Kidney tubule cell (primary cell): ENCODE data around the gene CSF3.

Source experiments
- DNase-seq: peaks from one replicate; pipeline ENCODE4 v3.0.0-alpha.2; 2018; ENCODE audit warnings: low spot score

Gene CSF3

DNA sequence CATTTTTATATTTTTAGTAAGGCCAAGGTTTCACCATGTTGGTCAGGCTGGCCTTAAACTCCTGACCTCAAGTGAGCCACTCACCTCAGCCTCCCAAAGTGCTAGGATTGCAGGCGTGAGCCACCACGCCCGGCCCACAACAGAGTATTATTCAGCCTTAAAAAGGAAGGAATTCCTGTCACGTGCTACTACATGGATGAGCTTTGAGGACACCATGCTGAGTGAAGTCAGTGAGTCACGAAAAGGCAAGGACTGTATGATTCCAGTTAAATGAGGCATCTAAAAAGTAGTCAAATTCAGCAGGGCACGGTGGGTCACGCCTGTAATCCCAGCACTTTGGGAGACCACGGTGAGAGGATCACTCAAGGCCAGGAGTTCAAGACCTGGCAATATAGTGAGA is 9.7 kb downstream of the CSF3 start:
- no peak for DNase-seq

DNA sequence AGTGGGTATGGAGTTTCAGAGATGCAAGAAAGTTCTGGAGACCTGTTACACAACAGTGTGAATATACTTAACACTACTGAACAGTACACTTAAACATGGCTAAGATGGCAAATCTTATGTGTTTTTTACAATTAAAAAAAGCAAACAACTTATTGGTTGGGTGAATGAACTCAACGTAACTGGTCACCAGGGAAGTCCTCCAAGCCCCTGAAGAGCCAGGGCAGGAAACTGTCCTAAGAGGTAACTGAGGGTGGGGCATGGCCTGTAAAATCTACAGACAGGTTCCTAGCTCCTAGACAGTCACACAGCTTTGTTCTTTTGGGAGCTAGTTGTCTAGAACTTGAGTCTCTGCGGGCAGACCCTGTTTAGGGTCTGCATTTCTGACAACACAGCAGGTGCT is 10.3 kb downstream of the CSF3 start:
- DNase-seq: no peak

DNA sequence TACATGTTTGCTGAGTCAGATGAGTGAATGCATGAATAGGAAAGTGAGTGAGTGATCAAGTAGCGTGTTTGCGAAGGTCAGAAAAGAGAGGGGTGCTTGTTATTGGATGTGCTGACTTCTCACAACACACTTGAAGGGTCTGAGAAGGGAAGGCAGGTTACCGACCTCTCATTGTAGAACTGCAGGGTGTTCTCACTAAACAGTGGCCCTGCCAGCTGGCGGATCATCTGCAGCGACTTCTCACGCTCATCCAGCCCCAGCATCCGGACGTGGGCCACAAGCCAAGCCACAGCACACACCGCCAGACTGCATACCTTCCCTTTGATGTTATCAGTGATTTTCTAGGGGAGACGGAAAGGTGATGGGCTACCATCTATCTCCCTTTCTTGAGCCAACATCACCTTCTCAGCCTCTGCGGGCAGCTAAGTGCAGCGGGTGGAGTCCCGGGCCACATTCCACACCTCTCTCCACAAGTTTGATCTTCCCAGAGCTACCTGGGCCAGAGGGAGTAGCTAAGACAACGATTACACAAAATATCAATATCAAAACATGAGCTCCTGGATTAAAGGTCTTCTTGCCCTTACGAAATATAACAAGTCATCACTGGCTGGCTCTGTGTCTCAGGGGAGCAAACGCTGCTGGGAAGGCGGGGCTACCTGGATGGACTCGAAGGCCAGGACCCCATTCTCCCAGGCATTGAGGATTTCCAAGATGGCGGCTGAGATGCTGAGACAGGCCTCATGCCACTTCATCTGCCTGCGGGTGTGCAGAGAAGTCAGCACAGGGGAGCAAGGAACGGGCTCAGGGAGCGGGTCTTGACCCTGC is 11.0 kb downstream of the CSF3 start:
- no peak for DNase-seq

GRCh38 chr17:40026816-40027613 is 11.8 kb downstream of the CSF3 start:
- DNase-seq: peak; percentile 73

DNA sequence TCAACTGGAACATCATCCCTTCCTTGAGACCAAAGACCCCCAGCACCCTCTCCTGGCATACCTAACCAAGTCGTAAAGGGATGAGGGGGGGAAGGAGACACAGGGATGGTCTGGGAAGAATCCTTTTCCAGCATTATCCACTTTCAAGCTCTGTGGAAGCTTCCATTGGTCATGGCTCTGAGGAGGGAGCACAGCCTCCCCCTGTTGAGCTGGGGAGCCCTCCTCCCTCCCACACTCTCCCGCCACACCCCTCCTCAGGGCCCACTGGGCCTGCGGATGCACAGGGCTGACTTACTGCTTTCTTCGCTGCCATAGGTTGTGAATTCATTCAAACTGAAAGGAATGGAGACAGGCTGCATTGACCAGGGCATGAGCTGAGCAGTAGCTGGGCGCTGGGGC is 12.4 kb downstream of the CSF3 start:
- no peak for DNase-seq

- DNase-seq: no peak
These were observed 13.4 kb downstream of the CSF3 start for GRCh38 chr17:40028595-40028994.

DNA sequence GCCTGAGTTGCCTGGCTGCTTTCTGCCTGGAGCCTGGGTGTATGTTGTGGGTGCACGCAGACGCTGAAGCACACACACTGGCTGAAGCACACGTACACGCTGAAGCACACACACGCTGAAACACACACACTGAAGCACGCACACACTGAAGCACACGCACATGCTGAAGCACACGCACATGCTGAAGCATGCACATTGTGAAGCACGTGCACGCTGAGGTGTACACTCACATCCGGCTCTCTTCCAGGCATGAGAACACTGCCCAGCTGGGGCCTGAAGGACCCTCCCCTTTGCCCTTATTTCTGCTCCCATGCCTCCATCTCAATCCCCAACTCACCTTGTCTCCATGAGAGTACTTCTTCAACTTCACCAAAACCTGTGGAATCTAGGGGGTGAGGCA is 16.5 kb downstream of the CSF3 start:
- no peak for DNase-seq

GRCh38 chr17:40032322-40033320 is 17.4 kb downstream of the CSF3 start:
- DNase-seq: no peak

DNA sequence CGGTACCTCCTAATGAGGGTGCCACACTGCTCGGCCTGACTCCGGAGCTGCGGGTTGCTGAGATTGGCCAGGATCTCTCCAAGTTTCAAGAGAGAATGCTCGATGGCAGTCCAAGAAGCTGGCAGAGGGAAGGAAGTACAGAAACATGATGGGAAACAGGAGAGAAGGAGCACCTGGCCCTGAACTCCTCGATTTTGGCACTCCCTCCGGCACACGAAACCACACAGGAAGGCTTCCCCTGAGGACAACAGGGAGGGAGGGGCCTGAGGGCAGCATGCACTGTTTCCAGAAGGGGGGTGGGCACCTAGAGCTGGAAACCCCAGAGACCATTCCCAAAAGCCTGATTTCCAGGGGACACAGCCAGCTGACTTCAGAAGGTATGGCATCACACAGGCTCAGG is 18.1 kb downstream of the CSF3 start:
- DNase-seq: no peak

- DNase-seq: no peak
These were observed 19.4 kb downstream of the CSF3 start for GRCh38 chr17:40034426-40035161.

DNA sequence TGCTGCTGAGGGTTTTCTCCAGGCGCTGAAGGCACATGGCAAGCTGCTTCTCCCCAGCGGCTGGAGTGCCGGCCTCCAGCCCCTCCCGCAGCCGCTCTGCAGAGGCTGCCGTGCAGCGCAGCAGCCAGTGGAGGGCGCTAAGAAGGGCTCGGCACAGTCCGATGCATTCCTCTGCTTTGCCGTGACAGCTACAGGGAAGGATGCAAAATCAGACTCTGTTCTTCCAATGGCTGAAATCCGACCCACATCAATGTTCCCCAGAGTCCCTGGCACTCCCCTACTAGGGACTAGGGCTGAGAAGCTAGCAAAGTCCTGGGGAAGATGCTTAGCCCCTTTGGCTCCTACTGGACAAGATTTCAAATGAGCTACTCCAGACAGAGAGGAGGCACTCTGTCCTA is 19.9 kb downstream of the CSF3 start:
- DNase-seq: no peak

GRCh38 chr17:40038882-40039513 is 23.8 kb downstream of the CSF3 start:
- peak; percentile 56 for DNase-seq

DNA sequence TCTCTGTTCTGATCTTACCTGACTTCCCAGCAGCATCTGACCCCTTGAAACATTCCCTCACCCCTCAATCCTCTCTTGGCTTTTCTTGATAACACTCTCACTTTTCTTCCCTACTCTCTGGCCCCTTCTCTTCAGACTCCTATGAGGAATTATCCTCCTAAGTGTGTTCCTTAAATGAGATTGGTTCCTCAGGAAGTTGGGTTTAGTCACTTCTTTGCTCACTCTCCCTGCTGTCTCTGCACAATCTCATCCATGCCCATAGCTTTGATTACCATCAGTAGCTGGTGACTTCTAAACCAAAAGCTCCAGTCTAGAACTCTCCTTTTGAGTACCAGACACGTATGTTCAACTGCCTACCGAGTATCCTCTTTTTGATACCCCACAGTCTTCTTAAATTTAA is 26.0 kb downstream of the CSF3 start:
- DNase-seq: no peak

- DNase-seq: no peak
These were observed 41.3 kb downstream of the CSF3 start for GRCh38 chr17:40056379-40057015.

- no peak for DNase-seq
These were observed 43.0 kb downstream of the CSF3 start for GRCh38 chr17:40058186-40058784.

GRCh38 chr17:40058865-40059264 is 43.6 kb downstream of the CSF3 start:
- DNase-seq: no peak

GRCh38 chr17:40059729-40060475 is 44.7 kb downstream of the CSF3 start:
- DNase-seq: no peak

- DNase-seq: no peak
These were observed 45.8 kb downstream of the CSF3 start for GRCh38 chr17:40060887-40061608.

GRCh38 chr17:40061609-40062038 is 46.4 kb downstream of the CSF3 start:
- DNase-seq: no peak
